Endothelial cell (in vitro differentiated cells): Measurements from ENCODE around the gene IFFO2. TPM values are rescaled to one million over a fixed set of nuclear protein-coding genes. Genes with fewer than 3 reads are reported as not detected.

Experiments used
- DNase-seq: peaks from one replicate; pipeline ENCODE4 v3.0.0; 2021; ENCODE audit warnings: low spot score
- H3K27ac Mint-ChIP-seq: one replicate; pipeline ENCODE4 v1.8.0; 2021; ENCODE audit warnings: mixed read lengths, inconsistent platforms; ENCODE audit not compliant: unreplicated experiment
- H3K27me3 Mint-ChIP-seq: one replicate; pipeline ENCODE4 v1.8.0; 2021; ENCODE audit warnings: mild to moderate bottlenecking, moderate library complexity, mixed read lengths, inconsistent platforms; ENCODE audit not compliant: unreplicated experiment
- H3K36me3 Mint-ChIP-seq: one replicate; pipeline ENCODE4 v1.8.0; 2021; ENCODE audit warnings: mild to moderate bottlenecking, low read depth, mixed read lengths, inconsistent platforms; ENCODE audit not compliant: unreplicated experiment
- H3K4me1 Mint-ChIP-seq: one replicate; pipeline ENCODE4 v1.8.0; 2021; ENCODE audit warnings: mild to moderate bottlenecking, mixed read lengths, inconsistent platforms; ENCODE audit not compliant: unreplicated experiment
- H3K4me3 Mint-ChIP-seq: one replicate; pipeline ENCODE4 v1.8.0; 2021; ENCODE audit warnings: mild to moderate bottlenecking, mixed read lengths, inconsistent platforms; ENCODE audit not compliant: unreplicated experiment
- H3K9me3 Mint-ChIP-seq: one replicate; pipeline ENCODE4 v1.8.0; 2021; ENCODE audit warnings: mixed read lengths, inconsistent platforms; ENCODE audit not compliant: unreplicated experiment
- total RNA-seq: library from RNA; stranded (reverse); fragmentation: NEBNext Ultra II Directional; extraction: Animal tissue kit (Norgen Biotek cat#: 25700); gene quantifications from one replicate; pipeline ENCODE4 v1.2.1, GENCODE V29; 2021; ENCODE audit not compliant: unreplicated experiment
- TF ChIP-seq, protein P1 (sequence below): fragments of 200-600 bp; sonication (generic); IDR thresholded peaks from one replicate; pipeline ENCODE4 v1.5.0; 2021; ENCODE audit warnings: antibody characterized with exemption; ENCODE audit not compliant: unreplicated experiment

Gene IFFO2
- total RNA-seq, 1 donor from 2014 or later: 16.7 TPM

DNA sequence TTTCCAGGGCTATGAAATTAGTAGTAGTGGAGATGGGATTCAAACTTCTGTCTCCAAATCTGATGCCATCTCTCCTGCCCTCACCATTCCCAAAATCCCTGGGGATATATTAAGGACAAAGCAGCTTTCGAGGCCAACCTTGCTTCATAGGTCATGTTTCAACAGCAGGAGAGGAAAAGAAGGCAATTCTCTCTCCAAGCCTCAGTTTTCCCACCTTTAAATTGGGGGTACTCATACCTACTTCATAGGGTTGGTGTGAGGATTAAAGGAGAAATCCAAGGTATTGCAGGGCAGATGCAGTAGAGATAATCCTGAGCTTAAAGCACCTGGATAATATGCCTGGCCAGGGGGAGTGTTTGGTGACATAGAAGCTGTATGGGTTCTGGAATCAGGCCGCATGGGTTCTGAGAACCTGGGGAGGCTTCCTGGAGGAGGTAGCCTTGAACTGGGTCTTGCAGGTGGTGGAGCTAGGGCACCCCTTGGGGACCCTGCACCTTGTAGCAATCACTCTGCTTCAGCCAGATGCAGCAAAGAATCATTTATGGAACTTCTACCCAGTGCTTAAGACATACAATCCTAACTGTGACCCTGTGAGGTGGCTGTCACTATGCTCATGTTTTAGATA lies 10.7 kb upstream of the IFFO2 start:
- no peaks in the 10 kb centered on the region for H3K36me3 Mint-ChIP-seq
- no peaks in the 10 kb centered on the region for H3K9me3 Mint-ChIP-seq
- no peak overlapping the region for H3K27ac Mint-ChIP-seq
- TF ChIP-seq, protein P1, sequence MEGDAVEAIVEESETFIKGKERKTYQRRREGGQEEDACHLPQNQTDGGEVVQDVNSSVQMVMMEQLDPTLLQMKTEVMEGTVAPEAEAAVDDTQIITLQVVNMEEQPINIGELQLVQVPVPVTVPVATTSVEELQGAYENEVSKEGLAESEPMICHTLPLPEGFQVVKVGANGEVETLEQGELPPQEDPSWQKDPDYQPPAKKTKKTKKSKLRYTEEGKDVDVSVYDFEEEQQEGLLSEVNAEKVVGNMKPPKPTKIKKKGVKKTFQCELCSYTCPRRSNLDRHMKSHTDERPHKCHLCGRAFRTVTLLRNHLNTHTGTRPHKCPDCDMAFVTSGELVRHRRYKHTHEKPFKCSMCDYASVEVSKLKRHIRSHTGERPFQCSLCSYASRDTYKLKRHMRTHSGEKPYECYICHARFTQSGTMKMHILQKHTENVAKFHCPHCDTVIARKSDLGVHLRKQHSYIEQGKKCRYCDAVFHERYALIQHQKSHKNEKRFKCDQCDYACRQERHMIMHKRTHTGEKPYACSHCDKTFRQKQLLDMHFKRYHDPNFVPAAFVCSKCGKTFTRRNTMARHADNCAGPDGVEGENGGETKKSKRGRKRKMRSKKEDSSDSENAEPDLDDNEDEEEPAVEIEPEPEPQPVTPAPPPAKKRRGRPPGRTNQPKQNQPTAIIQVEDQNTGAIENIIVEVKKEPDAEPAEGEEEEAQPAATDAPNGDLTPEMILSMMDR: no peak
- no peak overlapping the region for H3K4me3 Mint-ChIP-seq
- H3K4me1 Mint-ChIP-seq: no peaks in the 10 kb centered on the region
- H3K27me3 Mint-ChIP-seq: peaks cover 2% of the 10 kb centered on the region
- DNase-seq: no peak

DNA sequence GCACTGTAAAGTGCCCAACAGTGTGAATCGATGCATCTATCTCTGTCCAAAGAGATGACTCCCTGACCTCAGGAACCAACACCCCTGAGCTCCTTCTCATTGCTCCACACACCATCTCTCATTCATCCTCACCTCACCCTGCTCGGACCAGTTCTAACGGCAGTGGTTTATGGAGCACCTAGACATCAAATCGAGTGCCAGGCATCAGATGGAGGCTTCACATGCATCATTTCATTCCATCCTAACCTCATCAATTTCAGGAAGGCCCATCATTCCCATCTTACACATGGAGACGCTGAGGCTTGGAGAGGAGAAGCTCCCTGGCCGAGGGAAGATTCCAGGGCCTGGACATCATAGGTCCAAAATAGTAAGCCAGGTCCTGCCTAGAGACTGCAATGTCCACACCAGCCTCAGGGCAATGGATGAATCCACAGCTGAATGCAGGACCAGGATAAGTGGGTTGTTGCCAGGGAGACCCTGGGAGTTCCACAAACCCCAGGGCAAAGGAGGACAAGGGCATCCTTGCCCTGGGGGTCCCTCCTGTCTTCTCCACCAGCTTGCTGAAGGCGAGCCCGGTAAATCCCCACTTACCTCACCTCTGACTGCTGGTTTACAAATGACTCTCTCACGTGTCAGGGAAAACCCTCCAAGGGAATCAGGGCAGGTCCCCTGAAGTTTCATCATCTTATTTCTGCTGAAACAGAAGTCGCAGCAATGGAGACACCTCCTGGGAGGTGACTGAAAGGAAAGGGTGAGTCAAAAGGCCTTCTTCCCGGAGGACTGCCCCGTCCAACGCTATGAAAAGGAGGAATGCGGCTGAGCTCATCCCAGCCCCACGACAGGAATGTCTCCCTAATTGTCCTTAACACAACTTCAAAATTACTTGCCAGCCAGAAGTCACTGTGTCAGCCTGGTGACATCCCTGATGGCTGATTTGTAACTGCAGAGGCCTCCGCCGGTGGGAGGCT lies 9.0 kb upstream of the IFFO2 start:
- no peaks in the 10 kb centered on the region for H3K36me3 Mint-ChIP-seq
- H3K27me3 Mint-ChIP-seq: peaks cover 2% of the 10 kb centered on the region
- no peaks in the 10 kb centered on the region for H3K4me1 Mint-ChIP-seq
- H3K27ac Mint-ChIP-seq: no peak overlapping the region
- no peaks in the 10 kb centered on the region for H3K9me3 Mint-ChIP-seq
- no peak for DNase-seq
- H3K4me3 Mint-ChIP-seq: no peak overlapping the region
- TF ChIP-seq, protein P1: no peak

DNA sequence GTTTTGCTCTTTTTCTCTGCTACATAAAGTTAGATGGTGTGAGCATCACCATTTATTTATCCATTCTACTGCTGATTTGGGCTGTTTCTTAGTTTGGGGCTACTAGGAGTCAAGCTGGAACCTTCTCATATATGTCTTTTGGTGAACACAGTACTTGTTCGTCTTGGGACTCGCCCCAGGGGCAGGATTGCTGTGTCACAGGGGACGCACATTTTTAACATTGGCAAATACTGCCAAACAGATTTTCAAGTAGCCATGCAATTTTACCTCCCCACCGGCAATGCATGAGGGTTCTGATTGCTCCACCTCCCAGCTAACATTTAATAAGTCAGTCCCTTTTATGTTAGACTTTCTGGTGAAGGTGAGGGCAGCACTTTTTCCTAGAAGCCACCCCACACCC lies 7.5 kb upstream of the IFFO2 start:
- peaks cover 2% of the 10 kb centered on the region for H3K27me3 Mint-ChIP-seq
- no peak overlapping the region for H3K4me3 Mint-ChIP-seq
- no peaks in the 10 kb centered on the region for H3K36me3 Mint-ChIP-seq
- H3K27ac Mint-ChIP-seq: no peak overlapping the region
- TF ChIP-seq, protein P1: no peak
- DNase-seq: no peak
- H3K9me3 Mint-ChIP-seq: no peaks in the 10 kb centered on the region
- no peaks in the 10 kb centered on the region for H3K4me1 Mint-ChIP-seq

DNA sequence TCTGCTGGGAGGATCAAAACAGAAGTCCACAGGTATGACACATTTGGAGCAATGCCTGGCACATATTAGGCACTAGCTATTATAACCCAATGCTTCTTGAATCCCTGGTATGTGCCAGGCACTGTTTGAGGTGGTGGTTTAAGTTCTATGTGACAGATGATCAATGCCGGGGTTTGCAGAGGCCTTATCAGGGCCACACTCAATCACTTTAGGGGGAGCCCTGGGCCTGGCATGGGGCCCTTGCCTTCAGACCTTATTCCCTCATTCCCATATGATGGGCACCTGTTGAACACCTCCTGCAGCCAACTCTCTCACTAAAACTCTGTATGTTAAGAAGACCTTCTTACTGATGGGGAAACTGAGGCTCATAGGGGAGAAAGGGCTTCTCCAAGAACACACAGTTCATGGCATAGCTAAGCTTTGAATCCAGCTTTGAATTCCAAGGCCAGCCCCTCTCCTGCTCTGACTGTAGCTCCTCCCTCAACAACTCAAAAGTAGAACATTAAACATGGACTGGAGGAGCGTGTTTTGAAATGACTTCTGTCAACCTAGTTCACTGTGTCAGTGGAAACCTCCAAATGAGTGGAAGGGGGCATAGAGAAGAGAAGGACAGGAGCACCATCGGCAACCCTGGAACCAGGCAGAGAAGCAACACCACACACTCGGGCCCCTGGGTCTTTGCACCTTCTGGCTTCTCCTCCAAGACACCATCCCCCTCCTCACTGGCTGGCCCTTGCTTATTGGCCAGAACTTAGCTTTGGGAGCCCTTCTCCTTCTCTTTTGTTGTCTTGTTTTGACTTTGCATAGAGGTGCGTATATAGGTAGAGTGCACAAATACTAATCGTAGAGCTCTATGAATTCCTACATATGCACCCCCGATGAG lies 6.6 kb upstream of the IFFO2 start:
- no peak overlapping the region for H3K4me3 Mint-ChIP-seq
- no peaks in the 10 kb centered on the region for H3K36me3 Mint-ChIP-seq
- H3K4me1 Mint-ChIP-seq: peaks cover 1% of the 10 kb centered on the region
- no peak overlapping the region for H3K27ac Mint-ChIP-seq
- peaks cover 6% of the 10 kb centered on the region for H3K27me3 Mint-ChIP-seq
- no peak for DNase-seq
- TF ChIP-seq, protein P1: no peak
- no peaks in the 10 kb centered on the region for H3K9me3 Mint-ChIP-seq
